ENCODE measurements around the gene MAGOHB.

MAGOHB gene

GRCh38 chr12:10571141-10571540 lies 42.3 kb downstream of the MAGOHB start:
- no peak overlapping the region for H3K4me3 ChIP-seq
- DNase-seq (ENCODE audit: low read depth, low spot score) = no peak
- TF ChIP-seq EZH2 (IDR thresholded peaks at IDR 0.05) (no peak), FOXP2 (optimal IDR thresholded peaks at IDR 0.05; ENCODE audit: control extremely low read depth, extremely low read length, insufficient read depth) (no peak), POLR2AphosphoS5 (IDR thresholded peaks at IDR 0.05; ENCODE audit: borderline replicate concordance, low read depth, low read length) (no peak)
- H3K9me3 ChIP-seq (ENCODE audit: low read depth, low read length) = no peaks in the 10 kb centered on the region
- H3K9ac ChIP-seq (ENCODE audit: insufficient read length) = no peak overlapping the region
- H3K36me3 ChIP-seq (ENCODE audit: insufficient read depth, low read length) = no peaks in the 10 kb centered on the region
- H3K27ac ChIP-seq = no peak overlapping the region

- no peak overlapping the region for H3K9ac ChIP-seq (ENCODE audit: insufficient read length)
- H3K4me3 ChIP-seq = no peak overlapping the region
- TF ChIP-seq FOXP2 (optimal IDR thresholded peaks at IDR 0.05; ENCODE audit: control extremely low read depth, extremely low read length, insufficient read depth) (no peak), POLR2AphosphoS5 (IDR thresholded peaks at IDR 0.05; ENCODE audit: borderline replicate concordance, low read depth, low read length) (no peak)
- H3K27ac ChIP-seq = no peak overlapping the region
- H3K36me3 ChIP-seq (ENCODE audit: insufficient read depth, low read length) = no peaks in the 10 kb centered on the region
- H3K9me3 ChIP-seq (ENCODE audit: low read depth, low read length) = no peaks in the 10 kb centered on the region
- DNase-seq (ENCODE audit: low read depth, low spot score) = no peak
These were observed 45.6 kb downstream of the MAGOHB start for GRCh38 chr12:10567813-10568212.

- TF ChIP-seq EZH2 (IDR thresholded peaks at IDR 0.05) (no peak), POLR2AphosphoS5 (IDR thresholded peaks at IDR 0.05; ENCODE audit: borderline replicate concordance, low read depth, low read length) (no peak), FOXP2 (optimal IDR thresholded peaks at IDR 0.05; ENCODE audit: control extremely low read depth, extremely low read length, insufficient read depth) (no peak)
- H3K4me3 ChIP-seq = no peak overlapping the region
- H3K36me3 ChIP-seq (ENCODE audit: insufficient read depth, low read length) = no peaks in the 10 kb centered on the region
- H3K9ac ChIP-seq (ENCODE audit: insufficient read length) = no peak overlapping the region
- no peak for DNase-seq (ENCODE audit: low read depth, low spot score)
- H3K27ac ChIP-seq = no peak overlapping the region
- no peaks in the 10 kb centered on the region for H3K9me3 ChIP-seq (ENCODE audit: low read depth, low read length)
These were observed 49.4 kb downstream of the MAGOHB start for GRCh38 chr12:10563966-10564365.

GRCh38 chr12:10563002-10563401 lies 50.4 kb downstream of the MAGOHB start:
- Histone ChIP-seq H3K9ac (ENCODE audit: insufficient read length) (no peak overlapping the region), H3K27ac (no peak overlapping the region), H3K9me3 (ENCODE audit: low read depth, low read length) (no peaks in the 10 kb centered on the region), H3K36me3 (ENCODE audit: insufficient read depth, low read length) (no peaks in the 10 kb centered on the region), H3K4me3 (no peak overlapping the region)
- DNase-seq (ENCODE audit: low read depth, low spot score) = no peak
- TF ChIP-seq FOXP2 (optimal IDR thresholded peaks at IDR 0.05; ENCODE audit: control extremely low read depth, extremely low read length, insufficient read depth) (no peak), POLR2AphosphoS5 (IDR thresholded peaks at IDR 0.05; ENCODE audit: borderline replicate concordance, low read depth, low read length) (no peak), EZH2 (IDR thresholded peaks at IDR 0.05) (no peak)

GRCh38 chr12:10562306-10562933 lies 51.0 kb downstream of the MAGOHB start:
- Histone ChIP-seq H3K36me3 (ENCODE audit: insufficient read depth, low read length) (no peaks in the 10 kb centered on the region), H3K27ac (no peak overlapping the region), H3K9ac (ENCODE audit: insufficient read length) (no peak overlapping the region), H3K4me3 (no peak overlapping the region), H3K9me3 (ENCODE audit: low read depth, low read length) (no peaks in the 10 kb centered on the region)
- peak; percentile 55 for DNase-seq (ENCODE audit: low read depth, low spot score)
- TF ChIP-seq POLR2AphosphoS5 (IDR thresholded peaks at IDR 0.05; ENCODE audit: borderline replicate concordance, low read depth, low read length) = no peak
- TF ChIP-seq FOXP2 (optimal IDR thresholded peaks at IDR 0.05; ENCODE audit: control extremely low read depth, extremely low read length, insufficient read depth) = no peak
- TF ChIP-seq EZH2 (IDR thresholded peaks at IDR 0.05) = no peak

- Histone ChIP-seq H3K9me3 (ENCODE audit: low read depth, low read length) (no peaks in the 10 kb centered on the region), H3K9ac (ENCODE audit: insufficient read length) (no peak overlapping the region), H3K36me3 (ENCODE audit: insufficient read depth, low read length) (no peaks in the 10 kb centered on the region), H3K27ac (no peak overlapping the region), H3K4me3 (no peak overlapping the region)
- TF ChIP-seq EZH2 (IDR thresholded peaks at IDR 0.05) = no peak
- TF ChIP-seq FOXP2 (optimal IDR thresholded peaks at IDR 0.05; ENCODE audit: control extremely low read depth, extremely low read length, insufficient read depth) = no peak
- TF ChIP-seq POLR2AphosphoS5 (IDR thresholded peaks at IDR 0.05; ENCODE audit: borderline replicate concordance, low read depth, low read length) = no peak
- DNase-seq (ENCODE audit: low read depth, low spot score) = no peak
These were observed 54.2 kb downstream of the MAGOHB start for GRCh38 chr12:10559244-10559643.

GRCh38 chr12:10558789-10559188 lies 54.6 kb downstream of the MAGOHB start:
- Histone ChIP-seq H3K4me3 (no peak overlapping the region), H3K36me3 (ENCODE audit: insufficient read depth, low read length) (no peaks in the 10 kb centered on the region), H3K9ac (ENCODE audit: insufficient read length) (no peak overlapping the region), H3K9me3 (ENCODE audit: low read depth, low read length) (no peaks in the 10 kb centered on the region), H3K27ac (no peak overlapping the region)
- no peak for DNase-seq (ENCODE audit: low read depth, low spot score)
- TF ChIP-seq EZH2 (IDR thresholded peaks at IDR 0.05) (no peak), FOXP2 (optimal IDR thresholded peaks at IDR 0.05; ENCODE audit: control extremely low read depth, extremely low read length, insufficient read depth) (no peak)

- H3K9me3 ChIP-seq (ENCODE audit: low read depth, low read length) = no peaks in the 10 kb centered on the region
These were observed 55.1 kb downstream of the MAGOHB start for GRCh38 chr12:10558301-10558700.

GRCh38 chr12:10557766-10558165 lies 55.6 kb downstream of the MAGOHB start:
- no peaks in the 10 kb centered on the region for H3K9me3 ChIP-seq (ENCODE audit: low read depth, low read length)
- H3K4me3 ChIP-seq = no peak overlapping the region
- TF ChIP-seq FOXP2 (optimal IDR thresholded peaks at IDR 0.05; ENCODE audit: control extremely low read depth, extremely low read length, insufficient read depth) = no peak
- no peak for TF ChIP-seq POLR2AphosphoS5 (IDR thresholded peaks at IDR 0.05; ENCODE audit: borderline replicate concordance, low read depth, low read length)
- TF ChIP-seq EZH2 (IDR thresholded peaks at IDR 0.05) = no peak
- H3K36me3 ChIP-seq (ENCODE audit: insufficient read depth, low read length) = no peaks in the 10 kb centered on the region
- H3K27ac ChIP-seq = no peak overlapping the region
- no peak overlapping the region for H3K9ac ChIP-seq (ENCODE audit: insufficient read length)
- no peak for DNase-seq (ENCODE audit: low read depth, low spot score)

More at GRCh38 chr12:10558301-10558700, 55.1 kb downstream of the MAGOHB start:
- Histone ChIP-seq H3K4me3 (no peak overlapping the region), H3K36me3 (ENCODE audit: insufficient read depth, low read length) (no peaks in the 10 kb centered on the region), H3K9ac (ENCODE audit: insufficient read length) (no peak overlapping the region), H3K27ac (no peak overlapping the region)
- TF ChIP-seq POLR2AphosphoS5 (IDR thresholded peaks at IDR 0.05; ENCODE audit: borderline replicate concordance, low read depth, low read length) (no peak), EZH2 (IDR thresholded peaks at IDR 0.05) (no peak), FOXP2 (optimal IDR thresholded peaks at IDR 0.05; ENCODE audit: control extremely low read depth, extremely low read length, insufficient read depth) (no peak)
- DNase-seq (ENCODE audit: low read depth, low spot score) = no peak

Measured in SK-N-MC (cell line).